H1 (cell line): ENCODE data around the gene BPGM.

Experiments used
- JUND ChIP-seq: IDR thresholded peaks from 2 replicates; pipeline ENCODE4 v1.6.1; 2011; ENCODE audit warnings: mild to moderate bottlenecking, improper control_type of control experiment, low read length
- POLR2A ChIP-seq, 2 experiments: IDR thresholded peaks; 1 replicate in 1 of 2; 2 replicates in 1 of 2; pipeline ENCODE4 v1.6.1; 2011; ENCODE audit warnings: low read depth in 2 of 2, low read length in 2 of 2, mild to moderate bottlenecking in 2 of 2; ENCODE audit errors: control extremely low read depth in 1 of 2
- SIN3A ChIP-seq, 2 experiments: IDR thresholded peaks in 1 of 2; conservative IDR thresholded peaks in 1 of 2; 2 replicates each; pipeline ENCODE4 v1.6.1; 2011 to 2012; ENCODE audit warnings: low read length in 2 of 2, improper control_type of control experiment in 1 of 2, low read depth in 1 of 2, mild to moderate bottlenecking in 1 of 2
- TF ChIP-seq, protein P1 (sequence below): IDR thresholded peaks from 2 replicates; pipeline ENCODE4 v1.6.1; 2011; ENCODE audit warnings: low read length, improper control_type of control experiment

GRCh38 chr7:134707663-134708378 lies 61.2 kb downstream of the BPGM start:
- TF ChIP-seq POLR2A (IDR thresholded peaks at IDR 0.05; ENCODE audit: control extremely low read depth in 1 of 2, low read depth in 2 of 2, low read length in 2 of 2) (no peak), JUND (no peak), SIN3A (conservative IDR thresholded peaks at IDR 0.05 in 1 of 2, IDR thresholded peaks at IDR 0.05 in 1 of 2; ENCODE audit: low read depth in 1 of 2, low read length in 2 of 2) (no peak)
- TF ChIP-seq, protein P1, sequence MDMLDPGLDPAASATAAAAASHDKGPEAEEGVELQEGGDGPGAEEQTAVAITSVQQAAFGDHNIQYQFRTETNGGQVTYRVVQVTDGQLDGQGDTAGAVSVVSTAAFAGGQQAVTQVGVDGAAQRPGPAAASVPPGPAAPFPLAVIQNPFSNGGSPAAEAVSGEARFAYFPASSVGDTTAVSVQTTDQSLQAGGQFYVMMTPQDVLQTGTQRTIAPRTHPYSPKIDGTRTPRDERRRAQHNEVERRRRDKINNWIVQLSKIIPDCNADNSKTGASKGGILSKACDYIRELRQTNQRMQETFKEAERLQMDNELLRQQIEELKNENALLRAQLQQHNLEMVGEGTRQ: no peak
